ENCODE measurements around the gene ACR.

The ACR gene

DNA sequence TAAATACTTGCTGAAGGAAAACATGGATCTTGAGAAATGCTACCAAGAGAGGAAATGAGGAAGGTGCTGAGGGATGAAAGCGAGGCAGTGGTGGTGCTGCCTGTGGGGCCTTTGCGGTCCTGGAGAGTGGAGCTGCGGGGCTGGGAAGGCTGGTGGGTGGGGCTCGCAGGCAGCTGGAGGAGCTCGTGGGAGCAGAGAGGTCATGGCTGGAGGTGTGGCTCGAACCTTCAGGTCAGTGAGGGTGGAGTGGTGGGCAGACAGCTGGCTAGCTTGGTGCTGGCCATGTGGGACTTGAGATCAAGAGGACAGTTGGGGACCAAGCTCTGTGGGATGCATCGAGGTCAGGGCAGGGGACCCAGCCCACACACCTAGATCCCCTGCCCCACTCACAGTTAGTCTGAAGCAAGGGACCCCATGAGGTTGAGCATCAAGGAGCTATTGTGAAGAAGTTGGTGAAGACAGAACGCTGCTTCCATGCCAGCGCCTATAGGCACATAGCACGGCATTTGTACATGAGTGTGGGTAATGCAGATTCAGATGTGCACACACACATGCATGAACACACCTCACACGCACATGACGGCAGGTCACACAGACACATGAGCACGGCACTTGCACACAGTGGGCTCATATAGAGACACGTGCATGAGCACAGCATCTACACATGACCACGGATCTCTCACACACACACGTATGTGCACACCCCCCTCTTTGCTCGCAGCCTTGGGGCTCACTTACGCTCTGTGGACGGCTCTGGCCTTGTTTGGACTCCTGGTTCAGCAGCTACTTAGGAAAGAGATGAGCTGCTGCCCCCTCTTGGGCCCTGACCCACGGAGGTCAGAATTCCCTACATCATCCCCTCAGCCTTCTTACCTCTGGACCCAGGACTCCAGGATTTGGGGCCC lies 34.9 kb upstream of the ACR start:
- DNase-seq = no peak

DNA sequence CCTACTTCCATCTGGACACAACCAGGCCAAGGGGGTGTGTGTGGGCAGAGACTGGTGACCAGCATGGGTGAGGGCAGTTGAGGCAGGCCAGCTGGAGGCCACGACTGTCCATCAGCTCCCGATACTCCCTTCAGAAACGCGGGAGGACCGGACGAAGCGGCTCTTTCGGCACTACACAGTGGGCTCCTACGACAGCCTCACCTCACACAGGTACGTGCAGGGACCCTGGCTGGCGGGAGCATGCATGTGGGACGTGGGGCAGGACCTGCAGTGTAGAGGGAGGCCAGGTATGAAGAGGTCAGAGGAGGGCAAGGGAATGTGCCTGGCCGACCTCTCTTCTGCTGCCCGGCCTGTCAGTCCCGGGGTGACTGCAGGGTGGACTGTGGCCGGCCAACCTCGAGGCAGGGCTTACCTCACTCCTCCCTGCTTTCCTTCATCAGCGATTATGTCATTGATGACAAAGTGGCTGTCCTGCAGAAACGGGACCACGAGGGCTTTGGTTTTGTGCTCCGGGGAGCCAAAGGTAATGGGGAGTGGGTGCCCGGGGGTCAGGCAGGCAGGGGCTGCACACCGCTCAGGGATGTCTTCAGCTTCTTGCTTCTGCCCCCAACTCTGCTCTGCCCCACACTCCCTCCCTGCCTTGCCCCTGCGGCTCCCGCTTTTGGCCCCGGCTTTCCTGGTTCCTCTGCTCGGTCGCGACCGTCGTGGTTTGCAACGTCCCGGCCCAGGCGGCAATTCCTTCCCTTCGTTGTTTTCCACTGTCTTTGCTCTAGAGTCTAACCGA lies 34.1 kb upstream of the ACR start:
- DNase-seq = no peak

DNA sequence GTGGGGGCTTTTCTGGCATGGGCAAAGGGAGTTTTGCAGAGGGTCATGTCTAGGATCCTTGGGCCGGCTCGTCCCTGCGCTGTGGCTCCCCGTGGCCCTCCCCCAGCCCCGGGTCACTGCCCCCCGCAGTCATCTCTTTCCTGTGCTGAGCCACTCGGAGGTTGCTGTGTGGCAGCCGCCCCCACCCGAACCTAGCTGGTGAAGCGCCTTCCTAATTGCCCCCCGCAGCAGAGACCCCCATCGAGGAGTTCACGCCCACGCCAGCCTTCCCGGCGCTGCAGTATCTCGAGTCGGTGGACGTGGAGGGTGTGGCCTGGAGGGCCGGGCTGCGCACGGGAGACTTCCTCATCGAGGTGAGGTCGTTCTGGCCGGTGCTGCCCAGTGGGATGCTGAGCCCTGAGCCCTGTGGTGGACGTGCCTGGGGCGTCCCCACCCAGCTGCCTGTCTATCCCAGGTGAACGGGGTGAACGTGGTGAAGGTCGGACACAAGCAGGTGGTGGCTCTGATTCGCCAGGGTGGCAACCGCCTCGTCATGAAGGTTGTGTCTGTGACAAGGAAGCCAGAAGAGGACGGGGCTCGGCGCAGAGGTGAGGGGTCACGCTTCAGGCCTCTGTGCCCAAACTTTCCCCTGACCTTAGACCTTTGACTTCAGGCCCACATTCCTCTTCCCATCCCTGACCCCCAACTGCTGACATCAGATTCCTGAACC lies 33.3 kb upstream of the ACR start:
- no peak for DNase-seq

DNA sequence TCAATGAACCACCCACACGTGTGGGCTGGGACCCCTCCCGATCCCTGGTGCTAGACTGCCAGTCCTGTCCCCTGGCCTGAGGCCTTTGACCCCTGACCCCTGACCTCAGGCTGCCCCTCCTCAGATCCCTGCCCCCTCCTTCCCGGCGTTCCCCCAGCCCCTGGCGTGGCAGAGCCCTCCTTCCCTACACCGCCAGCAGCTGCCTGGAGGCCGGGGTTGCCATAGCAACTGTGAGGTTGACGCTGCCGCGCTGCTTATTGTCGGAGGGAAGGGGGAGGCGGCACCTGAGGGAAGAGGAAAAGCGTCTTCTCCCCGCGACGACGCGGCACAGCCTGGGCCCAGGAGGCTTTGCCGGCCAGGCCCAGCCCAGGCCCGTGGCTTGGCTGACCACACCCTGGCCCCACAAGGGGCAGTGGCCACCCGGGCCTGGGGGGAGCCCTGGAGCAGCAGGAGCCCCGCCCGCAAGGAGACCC lies 32.7 kb upstream of the ACR start:
- no peak for DNase-seq

DNA sequence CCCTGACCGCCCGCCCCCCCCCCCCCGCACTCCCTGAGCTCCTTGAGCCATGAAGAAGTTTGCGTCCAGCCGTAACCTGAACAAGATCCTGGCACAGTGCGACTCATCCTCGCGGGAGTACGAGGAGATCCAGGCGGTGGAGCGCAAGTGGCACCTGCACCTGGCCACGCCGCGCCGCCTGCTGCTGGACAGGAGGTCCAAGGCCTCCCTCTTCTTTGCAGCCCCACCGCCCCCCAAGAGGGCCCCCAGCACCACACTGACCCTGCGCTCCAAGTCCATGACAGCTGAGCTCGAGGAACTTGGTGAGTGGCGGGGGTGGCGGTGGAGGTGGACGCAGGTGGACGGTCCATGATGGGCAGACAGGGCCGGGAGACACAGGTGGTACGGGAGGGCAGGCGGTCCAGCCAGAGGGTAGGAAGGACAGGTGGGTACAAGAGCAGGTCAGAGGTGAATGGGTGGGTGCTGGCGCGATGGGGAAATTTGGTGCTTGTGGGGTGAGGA lies 32.1 kb upstream of the ACR start:
- no peak for DNase-seq

DNA sequence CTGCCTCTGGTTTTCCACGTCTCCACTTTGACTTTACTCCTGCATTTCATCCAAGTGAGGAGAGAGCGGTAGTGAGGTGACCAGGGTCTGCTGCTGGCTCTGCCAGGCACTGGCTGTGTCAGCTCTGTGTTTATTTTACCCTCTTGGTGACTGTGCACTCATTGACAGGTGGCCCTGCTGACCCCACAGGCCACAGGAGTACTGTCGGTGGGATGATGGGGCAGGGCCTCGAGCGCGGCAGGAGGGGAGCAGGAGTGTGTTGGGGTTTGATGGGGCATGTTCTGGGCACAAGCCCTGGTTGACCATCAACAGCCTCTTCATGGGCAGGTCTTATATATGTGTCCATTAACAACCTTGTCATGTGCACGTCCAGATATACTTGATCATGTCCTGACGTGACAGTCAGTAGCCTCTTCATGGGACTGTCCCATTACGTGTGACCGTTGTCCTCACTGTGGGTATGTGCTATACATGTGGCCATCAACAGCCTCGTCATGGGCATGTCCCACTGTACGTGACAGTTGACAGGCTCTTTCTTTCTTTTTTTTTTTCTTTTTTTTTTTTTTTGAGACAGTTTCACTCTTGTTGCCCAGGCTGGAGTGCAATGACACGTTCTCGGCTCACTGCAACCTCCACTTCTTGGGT lies 31.4 kb upstream of the ACR start:
- no peak for DNase-seq

DNA sequence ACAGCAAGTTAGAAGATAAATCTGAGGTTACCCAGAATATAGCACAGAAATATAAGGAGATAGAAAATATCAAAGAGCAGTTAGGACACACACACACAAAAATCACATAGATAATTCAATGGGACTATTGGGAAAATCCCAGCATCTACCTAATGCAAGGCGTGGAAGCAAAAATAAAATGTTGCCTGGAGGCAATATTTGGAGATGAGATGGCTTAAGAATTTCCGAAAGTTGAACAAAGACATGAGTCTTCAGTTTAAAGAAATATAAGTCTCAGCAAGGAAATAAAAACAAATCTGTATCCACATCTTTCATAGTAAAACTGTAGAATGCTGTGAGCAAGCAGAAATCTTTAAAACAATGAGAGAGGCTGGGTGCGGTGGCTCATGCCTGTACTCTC lies 29.5 kb upstream of the ACR start:
- no peak for DNase-seq

DNA sequence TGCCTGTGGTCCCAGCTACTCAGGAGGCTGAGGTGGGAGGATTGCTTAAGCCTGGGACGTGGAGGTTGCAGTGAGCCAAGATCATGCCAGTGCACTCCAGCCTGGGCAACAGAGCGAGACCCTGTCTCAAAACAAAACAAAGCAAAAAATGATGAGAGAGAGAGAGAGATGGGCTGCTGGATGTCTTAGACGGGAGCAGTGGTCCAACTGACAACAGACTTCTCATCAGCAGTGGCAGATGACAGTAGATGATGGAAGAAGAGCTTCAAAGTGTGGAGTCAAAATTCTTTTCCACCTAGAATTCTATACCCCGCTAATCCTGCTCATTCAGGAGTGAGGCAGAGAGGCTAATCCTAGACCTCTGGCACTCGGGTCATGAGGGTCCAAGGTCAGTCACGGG lies 29.0 kb upstream of the ACR start:
- no peak for DNase-seq

DNA sequence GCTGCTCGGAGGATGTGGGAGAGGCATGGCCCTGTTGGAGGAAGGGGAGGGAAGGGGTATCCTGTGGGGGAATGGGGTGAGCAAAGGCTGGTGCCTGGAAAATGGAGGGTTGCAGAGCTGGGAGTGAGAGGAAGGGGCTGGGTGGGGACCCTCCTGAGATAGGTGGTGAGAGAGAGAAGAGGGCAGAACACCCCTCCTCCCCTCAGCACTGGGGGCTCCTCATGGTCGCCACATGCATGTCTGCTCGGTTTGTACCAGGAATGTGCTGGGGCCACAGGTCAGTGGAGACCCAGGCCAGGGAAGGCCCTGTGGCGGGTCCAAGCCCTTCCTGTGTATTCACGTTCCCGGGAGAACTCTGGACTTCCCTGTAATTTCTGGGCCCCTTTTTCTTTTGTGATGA lies 27.8 kb upstream of the ACR start:
- DNase-seq = no peak

DNA sequence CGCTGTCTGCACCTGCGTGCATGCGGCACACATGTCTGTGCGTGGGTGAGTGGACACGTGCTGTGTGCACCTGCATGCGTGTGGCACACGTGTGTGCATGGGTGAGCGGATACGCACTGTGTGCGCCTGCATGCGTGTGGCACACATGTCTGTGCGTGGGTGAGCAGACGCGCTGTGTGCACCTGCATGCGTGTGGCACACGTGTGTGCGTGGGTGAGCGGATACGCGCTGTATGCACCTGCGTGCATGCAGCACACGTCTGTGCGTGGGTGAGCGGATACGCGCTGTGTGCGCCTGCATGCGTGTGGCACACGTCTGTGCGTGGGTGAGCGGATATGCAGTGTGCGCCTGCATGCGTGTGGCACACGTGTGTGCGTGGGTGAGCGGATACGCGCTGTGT lies 27.1 kb upstream of the ACR start:
- DNase-seq = no peak

DNA sequence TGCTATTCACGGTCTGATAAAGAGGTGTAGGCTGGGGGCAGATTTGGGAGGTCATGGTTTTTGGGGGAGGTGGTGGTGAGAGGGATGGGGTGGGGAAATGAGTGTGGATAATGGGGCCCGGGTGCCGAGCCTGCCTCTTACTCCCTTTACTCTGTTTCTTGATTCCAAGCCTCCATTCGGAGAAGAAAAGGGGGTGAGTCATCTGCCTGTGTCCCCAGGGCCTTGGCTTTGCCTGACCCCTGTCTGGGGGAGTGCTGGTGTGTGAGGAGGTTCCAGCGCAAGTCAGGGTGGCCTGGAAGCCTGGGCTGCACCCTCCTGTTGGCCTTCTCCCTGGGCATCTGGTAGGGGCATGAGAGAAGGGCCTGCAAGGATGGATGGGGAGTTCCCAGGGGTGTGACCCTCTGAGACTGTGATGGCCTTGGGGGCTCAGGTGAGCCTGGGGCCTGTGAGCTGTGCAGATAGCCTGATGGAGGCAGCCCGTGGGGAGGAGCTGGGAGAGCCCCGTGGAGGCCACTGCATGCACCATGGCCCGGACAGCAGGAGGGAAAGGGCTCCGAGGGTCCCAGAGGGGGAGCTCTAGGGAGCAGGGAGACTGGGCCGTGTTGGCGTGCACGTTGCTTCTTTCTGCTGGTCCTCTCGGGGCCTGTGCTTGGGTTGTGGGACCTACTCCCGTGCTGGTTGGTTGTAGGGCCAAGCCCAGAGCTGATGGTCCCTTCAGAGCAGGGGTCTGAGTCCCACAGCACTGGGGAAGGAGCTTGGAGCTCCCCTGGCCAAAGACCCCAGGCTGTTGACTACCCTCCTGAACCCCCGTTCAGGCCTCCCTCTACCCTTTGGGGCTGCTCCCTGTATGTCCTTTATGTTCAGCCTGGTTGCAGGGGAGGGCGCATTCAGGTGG lies 26.3 kb upstream of the ACR start:
- no peak for DNase-seq

DNA sequence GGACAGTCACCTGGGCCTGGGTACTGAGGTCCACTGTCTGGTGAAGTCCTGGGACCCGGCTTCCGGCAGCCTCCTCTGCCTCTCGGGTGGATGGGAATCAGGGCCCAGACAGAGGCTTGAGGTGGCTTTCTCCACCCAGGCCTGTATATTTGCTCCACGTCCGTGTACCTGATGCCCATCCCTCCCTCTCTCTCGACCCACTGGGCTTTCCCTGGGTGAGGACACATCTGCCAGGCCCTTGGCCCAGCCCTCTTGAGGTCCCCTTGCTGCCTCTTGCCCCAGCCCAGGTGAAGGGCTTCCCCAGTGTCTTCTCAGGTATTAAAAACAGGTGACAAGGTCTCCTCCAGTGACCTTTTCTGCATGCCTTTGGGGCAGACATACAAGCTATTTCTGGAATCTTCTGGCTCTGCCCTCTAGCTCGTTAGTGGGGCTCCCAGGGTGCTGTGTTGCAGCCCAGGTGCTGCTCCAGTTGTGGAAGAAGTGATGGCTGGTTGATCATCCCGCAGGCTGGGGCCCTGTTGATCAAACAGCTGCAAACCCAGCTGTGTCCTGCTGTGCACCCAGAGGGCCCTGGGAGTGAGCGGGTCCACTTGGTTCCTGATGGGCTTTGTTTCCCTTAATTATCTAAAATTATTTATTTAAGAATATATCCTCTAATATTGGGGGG lies 25.5 kb upstream of the ACR start:
- DNase-seq = no peak

DNA sequence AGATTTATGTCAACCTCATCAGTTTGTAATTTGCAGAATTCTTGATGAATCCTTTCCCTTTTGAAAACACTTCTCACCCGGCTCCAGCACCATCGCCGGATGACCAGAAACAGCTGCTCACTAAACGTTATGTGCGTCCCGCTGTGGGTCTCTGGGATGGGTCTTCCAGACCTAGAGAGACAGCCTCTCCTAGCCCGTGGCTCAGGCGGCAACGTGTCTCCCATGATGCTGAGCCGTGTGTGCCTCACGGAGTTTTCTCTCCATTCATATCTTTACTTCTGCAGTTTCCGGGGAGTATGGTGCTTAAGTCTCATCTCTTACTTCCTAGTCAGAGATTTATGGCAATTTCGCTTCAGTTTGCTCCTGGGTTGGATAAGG lies 25.0 kb upstream of the ACR start:
- no peak for DNase-seq

DNA sequence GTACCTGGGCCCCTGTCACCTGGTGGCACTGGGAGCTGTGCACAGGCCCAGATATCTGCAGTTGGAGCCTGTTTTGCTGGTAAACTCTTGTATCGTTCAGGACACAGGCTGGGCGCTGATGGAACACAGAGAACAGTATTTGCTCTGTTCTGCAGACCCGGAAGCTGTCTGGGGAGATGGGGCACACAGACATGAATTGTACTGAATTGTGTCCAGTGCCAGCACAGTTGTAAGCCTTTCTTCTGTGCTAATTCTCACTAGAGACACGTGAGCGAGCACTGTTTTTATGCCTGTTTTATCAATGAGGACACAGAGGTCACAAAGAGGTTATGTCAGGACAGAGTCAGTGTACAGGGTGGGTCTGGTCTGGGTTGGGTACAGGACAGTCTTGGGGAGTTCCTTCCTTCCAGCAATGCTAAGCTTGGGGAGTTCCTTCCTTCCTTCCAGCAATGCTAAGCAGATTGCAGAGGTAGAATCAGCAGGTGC lies 24.4 kb upstream of the ACR start:
- no peak for DNase-seq

DNA sequence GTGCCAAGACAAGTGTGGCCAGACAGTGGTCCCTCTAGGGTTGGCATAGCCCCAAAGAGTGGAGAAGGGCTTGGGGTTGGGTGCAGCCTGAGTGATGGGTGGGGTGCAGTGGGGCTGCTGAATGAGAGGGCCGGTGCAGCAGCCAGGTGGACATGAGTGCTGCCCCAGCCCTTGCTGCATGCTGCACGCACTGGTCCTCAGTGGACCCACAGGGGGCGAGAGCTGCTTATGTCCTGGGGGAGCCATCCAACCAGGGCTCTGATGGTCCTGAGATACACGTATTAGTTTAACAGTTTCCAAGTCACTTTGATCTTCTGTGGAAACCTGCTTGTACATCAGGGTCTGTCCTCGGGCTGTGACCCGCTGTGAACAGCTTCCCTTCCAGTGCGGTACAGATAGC lies 23.9 kb upstream of the ACR start:
- DNase-seq = no peak

DNA sequence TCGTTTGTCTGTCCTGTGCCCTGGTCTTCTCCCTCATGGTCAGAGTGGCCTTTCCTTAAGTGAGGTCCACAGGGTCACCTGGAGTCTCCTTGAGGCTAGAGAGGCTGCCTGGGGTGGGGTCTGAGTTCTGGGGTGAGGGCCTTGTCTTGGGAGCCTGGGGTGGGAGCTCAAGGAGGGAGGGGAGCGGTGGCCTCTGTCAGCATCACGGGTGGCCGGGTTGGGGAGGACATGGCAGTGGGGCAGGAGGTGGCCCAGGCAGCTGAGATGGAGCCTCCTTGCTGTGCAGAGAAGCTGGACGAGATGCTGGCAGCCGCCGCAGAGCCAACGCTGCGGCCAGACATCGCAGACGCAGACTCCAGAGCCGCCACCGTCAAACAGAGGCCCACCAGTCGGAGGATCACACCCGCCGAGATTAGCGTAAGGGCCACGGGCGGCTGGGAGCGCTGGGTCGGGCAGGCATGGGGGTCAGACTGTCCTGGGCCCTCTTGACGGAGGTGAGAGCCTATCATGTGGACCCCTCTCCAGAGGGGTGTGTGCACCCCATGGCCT lies 23.3 kb upstream of the ACR start:
- no peak for DNase-seq

DNA sequence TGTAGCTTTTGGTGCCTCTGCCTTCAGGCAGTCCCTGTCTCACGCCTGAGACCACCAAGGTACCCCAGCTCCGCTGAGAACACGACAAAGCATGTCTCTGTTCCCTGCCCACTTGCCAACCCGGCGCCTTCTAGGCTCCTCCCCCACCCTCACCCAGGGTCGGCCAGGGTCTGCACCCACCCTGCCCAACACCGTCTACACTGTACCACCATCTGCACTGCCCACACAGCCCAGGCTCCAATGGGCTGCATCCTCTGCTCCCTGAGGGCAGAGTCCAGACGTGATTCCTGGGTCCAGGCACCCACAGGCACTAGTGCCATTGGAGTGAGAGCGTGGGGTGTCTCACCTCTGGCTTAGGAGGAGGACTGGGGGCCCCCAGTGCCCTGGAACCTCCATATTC lies 22.8 kb upstream of the ACR start:
- DNase-seq = no peak

DNA sequence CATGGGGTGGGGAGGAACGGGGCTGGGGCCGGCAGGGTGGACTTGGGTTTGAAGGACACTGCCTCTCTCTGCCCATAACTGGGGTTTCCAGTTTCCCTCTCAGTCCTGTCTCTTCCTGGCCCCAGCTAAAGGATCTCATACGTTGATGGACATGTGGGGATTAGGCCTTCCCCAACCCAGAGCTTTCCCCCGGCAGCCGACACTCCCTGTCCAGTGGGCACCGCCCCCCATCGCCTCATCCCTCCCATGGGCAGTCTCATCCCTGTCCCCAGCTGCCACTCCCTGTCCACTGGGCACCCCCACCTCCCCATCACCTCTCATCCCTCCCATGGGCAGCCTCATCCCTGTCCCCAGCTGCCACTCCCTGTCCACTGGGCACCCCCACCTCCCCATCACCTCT lies 22.2 kb upstream of the ACR start:
- DNase-seq = no peak

DNA sequence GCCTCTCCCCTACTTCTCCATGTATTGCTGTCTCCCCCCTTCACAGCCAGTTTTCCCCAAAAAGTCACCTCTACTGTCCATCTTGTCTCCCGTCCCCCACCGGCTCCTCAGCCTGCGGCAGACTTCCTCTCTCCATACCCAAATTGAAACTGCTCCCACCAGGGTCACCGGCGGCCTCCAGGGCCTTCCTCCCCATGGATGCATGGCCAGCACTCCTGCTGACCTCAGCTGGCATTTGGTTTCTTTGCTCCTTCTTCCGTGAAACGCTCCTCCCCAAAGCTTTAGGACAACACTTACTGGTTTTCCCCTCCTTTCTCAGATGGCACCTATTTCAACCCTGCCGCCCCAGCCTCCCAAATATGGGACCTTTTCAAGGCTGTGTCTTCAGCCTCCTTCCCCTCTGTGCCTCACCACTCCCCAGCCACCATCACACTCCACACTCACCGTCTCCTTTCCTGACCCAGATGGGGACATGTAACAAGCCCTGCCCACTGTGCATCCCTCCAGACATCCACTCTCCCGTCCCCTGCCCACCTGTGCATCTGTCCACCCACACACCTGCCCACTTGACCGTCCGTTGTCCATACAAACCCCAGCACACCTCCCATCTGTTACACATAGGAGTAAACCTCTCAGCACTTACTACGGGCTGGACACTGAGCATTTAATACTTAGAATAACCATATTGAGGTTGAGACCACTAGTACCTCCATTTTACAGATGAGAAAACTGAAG lies 21.5 kb upstream of the ACR start:
- DNase-seq = no peak

Data from activated CD8-positive, alpha-beta memory T cell treated with anti-CD3 and anti-CD28 coated beads, Interleukin-2, amount 50 U/mL, for 48 hours (primary cell).